GM20000 (cell line): ENCODE measurements around the gene NPHP4.

ENCODE experiments used
- DNase-seq: peaks from one replicate; pipeline ENCODE4 v3.0.0; 2012; ENCODE audit warnings: low spot score
- CTCF ChIP-seq: IDR thresholded peaks from 2 replicates; pipeline ENCODE4 v1.5.1; 2012; ENCODE audit warnings: mild to moderate bottlenecking, control low read depth; ENCODE audit errors: extremely low read depth, missing control alignments

Gene NPHP4

DNA sequence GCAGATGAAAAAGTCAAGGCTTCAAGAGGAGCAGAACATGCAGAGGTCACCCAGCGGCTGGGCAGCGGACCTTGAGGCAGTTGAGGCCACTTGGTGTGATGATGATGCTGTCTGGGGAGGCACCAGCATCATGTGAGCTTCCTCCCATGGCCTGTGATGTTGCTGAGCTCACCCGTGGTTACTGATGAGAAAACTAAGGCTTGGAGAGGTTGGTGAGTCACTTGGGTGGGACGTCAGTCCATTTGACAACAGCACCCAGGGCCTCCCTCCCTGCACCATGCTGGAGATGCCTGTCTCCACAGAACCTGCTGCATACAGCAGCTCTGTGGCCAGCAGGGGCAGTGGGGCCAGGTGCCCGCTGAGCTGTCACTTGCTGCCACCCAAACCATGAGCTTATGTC lies 146.8 kb downstream of the NPHP4 start:
- DNase-seq = no peak
- no peak for TF ChIP-seq CTCF

- no peak for DNase-seq
- TF ChIP-seq CTCF = no peak
Measured at GRCh38 chr1:5844442-5844841, 147.8 kb downstream of the NPHP4 start.

GRCh38 chr1:5843521-5844096 lies 148.6 kb downstream of the NPHP4 start:
- TF ChIP-seq CTCF = no peak
- no peak for DNase-seq

- no peak for TF ChIP-seq CTCF
- DNase-seq = no peak
Measured at GRCh38 chr1:5842679-5843078, 149.5 kb downstream of the NPHP4 start.

DNA sequence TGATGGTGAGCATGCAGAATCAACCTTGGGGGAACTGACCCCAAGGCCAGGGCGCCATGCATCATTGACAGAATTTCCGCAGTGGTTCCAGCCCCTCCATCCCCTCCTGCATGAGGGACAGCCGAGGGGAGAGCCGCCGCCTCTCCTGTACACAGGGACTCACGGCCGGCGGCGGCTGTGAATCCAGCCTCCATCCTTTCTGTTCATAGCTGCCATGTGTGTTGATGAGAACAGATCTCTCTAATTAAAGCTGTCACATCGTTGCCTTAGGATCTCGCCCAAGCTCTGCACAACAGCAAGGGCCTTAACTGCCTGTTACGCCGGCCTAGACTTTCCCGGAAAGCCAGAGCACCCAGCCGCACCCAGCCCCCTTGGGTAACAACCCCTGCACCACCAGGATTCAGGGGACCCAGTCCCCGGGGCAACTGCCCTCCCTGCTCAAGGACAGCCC lies 151.6 kb downstream of the NPHP4 start:
- no peak for DNase-seq
- no peak for TF ChIP-seq CTCF

- no peak for DNase-seq
- no peak for TF ChIP-seq CTCF
Measured at GRCh38 chr1:5839881-5840550, 152.2 kb downstream of the NPHP4 start.

DNA sequence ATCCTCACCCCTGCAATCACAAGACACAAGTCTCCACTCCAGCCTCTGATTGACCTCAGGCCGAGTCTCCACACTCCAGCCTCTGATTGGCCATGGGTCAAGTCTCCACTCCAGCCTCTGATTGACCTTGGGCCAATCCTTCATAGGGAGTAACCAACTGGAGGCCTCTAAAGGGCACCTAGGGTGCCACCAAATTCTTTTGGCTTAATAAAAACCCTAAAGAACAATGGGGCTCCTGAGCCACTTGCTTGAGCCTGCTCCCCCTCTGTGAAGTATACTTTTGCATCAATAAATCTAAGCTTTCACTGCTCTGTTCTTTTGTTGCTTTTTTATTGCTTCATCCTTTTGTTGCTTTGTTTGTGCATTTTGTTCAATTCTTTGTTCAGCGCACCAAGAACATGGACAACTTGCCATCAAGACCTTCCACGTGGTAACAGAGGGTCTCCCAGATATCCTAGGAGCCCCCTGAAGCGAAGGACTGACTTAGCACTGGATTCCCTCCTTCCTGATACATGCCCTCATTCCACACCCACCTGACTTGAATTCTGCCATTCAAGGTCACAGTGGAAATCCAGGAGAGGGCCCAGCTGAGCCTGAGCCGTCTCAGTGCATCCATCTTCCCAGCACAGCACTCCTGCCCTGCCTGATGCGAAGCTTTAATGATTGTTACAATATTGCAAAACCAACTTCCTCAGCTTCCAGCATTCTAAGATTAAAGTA lies 152.9 kb downstream of the NPHP4 start:
- no peak for DNase-seq

More for the DNA sequence above, 152.9 kb downstream of the NPHP4 start:
- no peak for TF ChIP-seq CTCF
